Left renal cortex interstitium (tissue), 4 donors: ENCODE results near the gene ASB12. TPM values are rescaled to one million over a fixed set of nuclear protein-coding genes. Genes with fewer than 3 reads are reported as not detected.
"Not testable (repeated sequence)": the region's sequence is repeated elsewhere in the genome, so short reads cannot be mapped to it uniquely, and the experiment has no call there.

Experiments used
- DNase-seq, 4 donors: peaks; one replicate each; pipeline ENCODE4 v3.0.0-alpha.2; 2013; ENCODE audit warnings: low read depth in 4 of 4, low spot score in 2 of 4, missing footprints in 1 of 4
- polyA plus RNA-seq, 4 donors: library from polyadenylated mRNA; unstranded; fragments of 120-200 nt; gene quantifications; one replicate each; pipeline ENCODE4 v1.2.1, GENCODE V29; 2013; ENCODE audit not compliant: insufficient read length in 4 of 4

Gene ASB12, protein sequence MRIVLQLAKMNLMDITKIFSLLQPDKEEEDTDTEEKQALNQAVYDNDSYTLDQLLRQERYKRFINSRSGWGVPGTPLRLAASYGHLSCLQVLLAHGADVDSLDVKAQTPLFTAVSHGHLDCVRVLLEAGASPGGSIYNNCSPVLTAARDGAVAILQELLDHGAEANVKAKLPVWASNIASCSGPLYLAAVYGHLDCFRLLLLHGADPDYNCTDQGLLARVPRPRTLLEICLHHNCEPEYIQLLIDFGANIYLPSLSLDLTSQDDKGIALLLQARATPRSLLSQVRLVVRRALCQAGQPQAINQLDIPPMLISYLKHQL
- polyA plus RNA-seq, result under 1 TPM; 0.32 to 0.96 (median 0.63) TPM

DNA sequence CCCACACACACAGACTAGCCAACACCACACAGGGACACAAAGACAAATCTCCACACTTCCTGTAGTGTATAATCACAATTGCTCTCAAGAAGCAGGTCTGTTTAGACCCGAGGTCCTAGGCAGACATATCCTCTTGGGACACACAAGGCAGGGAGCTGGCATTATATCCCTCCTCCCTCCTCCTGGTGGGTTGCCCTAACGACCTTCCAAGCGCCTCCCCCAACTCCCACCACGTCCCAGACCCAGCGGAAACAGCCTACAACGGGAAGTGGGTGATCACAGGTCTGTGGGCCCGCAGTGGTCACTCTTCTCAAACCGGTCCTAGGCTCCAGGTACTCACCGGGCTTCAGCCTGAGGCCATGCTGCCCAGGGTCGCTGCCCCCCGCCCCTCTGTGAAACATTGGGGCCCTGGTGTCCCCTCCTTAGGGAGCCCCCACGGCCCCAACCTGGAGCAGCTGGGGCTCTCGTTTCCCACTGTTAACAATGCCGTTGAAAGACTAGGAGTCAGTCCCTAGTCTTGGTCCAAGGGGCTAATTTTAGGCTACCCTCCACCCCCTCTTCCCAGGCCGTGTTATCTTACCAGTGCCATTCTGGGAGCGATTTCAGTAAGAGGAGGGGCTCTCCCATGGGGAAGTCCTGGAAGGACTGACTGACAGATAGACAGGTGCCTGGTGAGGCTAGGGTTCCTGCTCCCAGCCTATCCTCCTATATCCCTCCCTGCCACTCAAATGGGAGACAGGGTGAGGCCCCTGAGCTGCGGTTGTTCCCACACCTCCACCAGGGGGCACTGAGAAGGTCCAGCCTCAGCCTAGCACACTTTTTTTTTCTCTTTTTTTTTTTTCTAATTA, at the start of gene ASB12:
Gene ASB12, minus strand, starts transcription at position 485 of the 848 bp plus-strand sequence. CDS start 4,957 bp downstream, outside the sequence.
- DNase-seq, result no peak

DNA sequence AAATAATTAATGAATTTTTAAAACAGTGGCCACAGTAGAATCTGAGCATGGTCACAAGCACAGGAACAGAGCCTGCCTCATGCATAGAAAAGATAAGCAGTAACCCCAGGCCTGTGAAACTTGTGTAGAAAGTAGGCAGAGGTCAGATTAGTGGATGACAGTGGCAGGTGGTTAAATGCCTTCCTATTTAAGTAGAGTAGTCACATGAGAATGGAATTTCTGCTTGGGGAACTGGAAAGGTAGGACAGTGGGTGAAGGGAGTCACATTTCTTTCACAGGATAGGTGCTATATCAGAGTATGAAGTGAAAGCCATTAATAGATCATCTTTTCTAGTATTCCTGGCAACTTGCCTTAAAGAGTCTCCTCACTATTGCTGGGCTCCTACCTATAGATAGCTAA, 34.9 kb upstream of the ASB12 start:
- DNase-seq, result no peak

DNA sequence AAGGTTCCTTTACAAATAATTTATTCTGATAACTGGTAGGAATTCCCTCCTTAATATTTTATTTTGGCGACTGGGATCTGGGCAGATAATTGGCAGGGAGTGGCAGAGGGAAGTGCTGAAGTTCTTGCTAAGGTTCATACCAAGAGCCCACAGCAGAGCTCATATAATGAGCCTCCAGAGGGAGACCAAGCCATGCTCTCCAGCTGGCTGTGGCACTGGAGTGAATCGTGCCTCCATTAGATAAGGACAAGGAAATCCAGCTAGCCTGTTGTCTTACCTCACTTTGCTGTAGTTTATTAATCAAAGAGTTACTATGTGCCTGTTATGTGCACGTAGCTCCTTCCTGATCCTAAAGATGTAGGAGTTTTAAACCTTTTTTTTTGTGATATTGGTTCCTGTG, 1.3 kb downstream of the ASB12 start:
- no peak for DNase-seq

DNA sequence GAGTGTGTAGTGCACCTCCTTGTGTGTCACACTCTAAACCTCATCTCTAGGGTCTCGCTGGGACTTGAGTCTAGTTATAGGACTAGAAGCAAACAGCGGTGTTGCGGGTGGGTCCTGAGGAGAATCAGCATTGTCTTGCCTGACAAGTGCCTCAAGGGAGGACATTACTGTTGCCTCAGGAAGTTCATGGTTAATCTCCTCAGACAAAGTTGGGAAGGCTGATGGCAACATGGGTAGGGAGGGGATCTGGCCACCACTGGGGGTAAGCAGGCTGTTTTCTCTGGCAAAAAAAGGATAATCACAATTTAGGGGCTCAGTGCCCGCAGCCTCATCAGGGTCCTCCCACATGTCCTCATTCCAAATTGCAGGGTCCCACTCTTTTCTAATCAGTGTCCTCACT, 12.4 kb downstream of the ASB12 start:
- no peak for DNase-seq

DNA sequence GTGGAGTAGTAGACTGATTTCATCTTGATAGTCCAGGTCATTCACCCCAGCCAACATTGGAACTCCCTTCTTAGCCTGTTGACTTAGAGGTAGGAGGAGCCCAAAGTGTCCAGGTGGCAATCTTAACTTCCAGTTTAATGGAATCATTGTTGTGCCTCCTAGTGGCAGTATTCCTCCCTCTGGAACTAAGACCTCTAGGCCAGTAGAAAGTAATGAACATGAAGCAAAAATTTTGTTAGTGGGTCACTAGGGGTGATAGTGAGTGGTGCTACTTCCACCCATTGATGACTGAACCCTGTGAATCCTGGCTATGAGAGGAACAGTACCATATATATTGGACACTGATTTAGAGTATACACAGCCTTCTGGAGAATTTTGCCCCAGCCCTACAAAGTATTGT, 16.4 kb downstream of the ASB12 start:
- DNase-seq, result not testable (repeated sequence)

DNA sequence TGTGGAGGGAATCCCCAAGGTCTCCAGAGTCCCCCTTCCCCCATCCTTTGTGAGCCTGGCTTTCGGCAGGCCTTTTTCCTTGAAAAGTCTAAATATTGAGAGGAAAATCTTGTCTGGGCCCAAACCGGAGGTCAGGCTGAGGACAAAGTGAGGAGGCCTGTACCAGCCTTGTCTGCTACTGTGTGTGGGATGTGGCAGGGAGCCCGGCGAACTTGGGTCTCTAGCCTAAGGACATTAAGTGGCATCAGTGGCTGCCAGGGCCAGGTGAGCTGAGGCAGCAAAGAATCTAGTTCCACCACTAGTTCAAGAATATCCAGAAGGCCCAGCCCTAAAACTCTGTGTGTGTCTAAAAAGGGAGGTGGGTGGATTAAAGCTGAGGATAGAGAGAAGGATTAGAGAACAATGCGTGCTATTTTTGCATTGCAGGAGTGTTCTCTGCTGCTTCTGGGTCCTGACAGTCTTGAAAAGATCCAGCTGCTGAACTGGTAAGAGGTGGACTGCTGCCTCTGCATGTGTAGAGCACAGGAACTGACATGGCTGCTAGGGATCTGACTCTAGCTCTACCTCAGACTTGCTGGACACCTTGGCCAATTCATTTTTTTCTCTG, 23.7 kb downstream of the ASB12 start:
- peak in 1 of 4 donors; percentile 13 for DNase-seq

DNA sequence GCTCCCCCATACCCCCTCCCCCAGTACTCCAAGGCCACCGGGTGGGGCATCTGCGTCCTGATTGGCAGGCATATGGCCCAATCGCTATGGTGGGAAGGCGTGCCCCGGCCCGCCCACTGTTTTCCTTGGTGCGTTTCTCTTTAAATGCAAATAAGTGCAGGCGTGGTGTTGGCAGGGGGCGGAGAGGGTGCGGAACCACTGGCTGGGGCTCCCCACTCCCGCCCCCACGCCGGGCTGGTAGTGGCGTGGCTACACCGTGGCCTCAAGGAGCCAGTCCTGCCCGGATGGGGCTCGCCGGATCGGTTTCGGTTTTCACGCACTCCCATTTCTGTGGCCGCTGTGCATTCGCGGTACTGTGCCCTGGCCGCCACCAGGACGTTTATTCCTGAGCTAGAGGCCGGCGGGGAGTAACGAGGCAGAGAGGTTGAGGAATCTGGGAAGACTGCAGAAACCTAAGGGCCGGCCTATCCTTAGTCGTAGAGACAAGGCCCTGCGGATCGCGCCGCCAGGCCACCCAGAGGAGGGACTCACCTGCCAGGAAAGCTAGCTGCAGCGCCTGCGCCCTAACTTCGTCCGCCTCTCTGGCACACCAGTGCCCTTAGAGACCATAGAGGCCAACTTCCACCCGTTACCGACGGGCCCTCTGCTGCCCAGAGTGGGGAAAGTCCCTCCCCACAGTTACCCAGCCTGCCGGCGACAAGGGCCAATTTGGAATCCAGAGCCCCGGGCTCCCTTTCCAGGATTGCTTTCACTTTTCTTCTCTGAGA, 24.5 kb downstream of the ASB12 start:
- peak; percentile 79 to 88 (median 80) for DNase-seq

DNA sequence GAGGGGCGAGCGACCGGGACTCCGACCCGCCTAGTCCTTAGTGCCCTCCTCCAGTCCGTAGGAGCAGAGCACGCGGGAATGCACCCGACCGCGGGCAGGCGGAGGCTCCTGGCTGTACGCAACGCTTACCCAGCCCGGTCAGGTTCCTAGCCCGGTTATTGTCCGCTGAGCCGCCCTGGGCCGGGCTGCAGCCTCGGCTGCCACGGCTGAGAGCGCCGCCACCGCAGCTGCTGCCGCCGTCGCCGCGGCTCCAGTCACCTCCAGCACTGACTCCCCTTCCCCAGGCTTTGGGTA, 25.0 kb downstream of the ASB12 start, which contains the start of gene AMER1:
Gene AMER1, minus strand, starts transcription at position 268 of the 294 bp plus-strand sequence. CDS start 12,422 bp downstream, outside the sequence.
- DNase-seq, result no peak

DNA sequence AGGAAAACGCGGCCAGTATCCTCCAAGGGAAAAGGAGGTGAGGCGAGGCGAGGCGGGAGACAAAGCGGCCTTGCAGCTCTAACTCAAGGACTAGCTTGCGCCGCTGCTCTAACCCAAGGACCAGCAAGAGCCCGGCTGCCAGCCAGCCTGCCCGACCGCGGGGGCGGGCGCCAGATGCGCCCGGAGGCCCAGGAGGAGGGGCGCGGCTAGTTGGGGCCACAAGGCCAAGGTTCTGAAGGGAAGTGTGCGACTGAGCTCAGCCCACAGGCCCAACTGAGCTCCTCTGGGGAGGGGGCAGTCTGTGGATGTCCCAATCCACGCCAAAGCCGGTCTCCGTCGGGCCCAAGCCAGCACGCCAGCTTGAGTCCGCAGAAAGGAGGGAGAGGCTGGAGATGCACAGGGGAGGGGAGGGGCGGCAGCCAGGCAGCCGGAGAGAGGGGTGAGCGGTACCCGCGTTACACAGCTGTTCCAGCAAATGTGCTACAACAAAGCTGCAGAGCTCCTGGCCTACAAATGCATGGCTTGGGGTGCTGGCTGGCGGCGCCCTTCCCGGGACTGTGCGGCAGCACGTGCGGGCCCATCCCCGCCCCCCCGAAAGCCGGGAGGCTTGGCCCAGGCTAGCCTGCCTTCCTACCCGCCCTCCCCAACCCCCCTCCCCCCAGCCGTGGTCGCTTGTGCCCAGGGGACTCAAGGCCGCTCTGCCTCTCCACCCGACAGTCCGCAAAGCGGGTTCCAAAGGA, 25.5 kb downstream of the ASB12 start:
- peak in 1 of 4 donors; percentile 18 for DNase-seq

DNA sequence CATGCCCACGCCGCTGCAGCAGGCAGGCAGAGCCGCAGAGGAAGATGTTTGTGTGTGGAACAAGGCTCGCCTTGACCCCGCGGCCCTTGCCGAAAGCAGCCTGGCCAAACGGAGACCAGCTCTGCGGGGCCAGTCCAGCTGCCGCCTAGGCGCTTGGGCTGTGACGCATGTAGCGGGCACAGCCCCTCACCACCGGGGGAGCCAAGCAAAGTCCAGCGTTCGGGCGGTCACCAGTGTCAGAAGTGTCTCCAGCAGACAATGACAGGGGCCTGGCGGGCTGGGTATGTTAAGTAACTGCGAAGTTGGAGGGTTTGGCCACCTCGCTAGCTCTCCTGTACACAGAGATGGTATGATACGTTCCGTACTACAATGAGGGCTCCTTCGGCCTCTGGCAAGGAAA, 26.2 kb downstream of the ASB12 start:
- no peak for DNase-seq

DNA sequence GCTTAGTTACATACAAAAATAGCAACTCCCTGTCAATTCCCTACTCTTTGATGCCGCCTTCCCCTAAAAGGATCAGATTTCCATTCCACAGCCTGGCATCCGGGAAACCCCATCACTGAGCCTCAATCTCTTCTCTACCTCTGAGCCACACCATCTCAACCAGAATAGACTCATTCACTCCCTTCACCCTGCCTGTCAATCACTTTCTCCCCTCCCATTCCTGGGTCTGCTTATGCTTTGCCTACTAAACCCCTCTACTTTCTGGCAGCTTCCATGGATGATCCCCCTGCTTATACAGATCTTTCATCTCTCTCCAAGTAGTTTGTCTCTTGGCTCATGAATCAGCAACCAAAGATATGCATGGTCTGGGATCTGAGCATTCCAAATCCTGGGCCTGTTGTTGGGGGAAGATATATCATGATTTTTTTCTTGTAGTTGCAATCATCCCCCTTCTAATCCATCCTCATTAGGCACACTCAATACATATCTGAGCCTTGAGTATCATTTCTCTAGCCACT, 27.5 kb downstream of the ASB12 start:
- DNase-seq, result no peak

DNA sequence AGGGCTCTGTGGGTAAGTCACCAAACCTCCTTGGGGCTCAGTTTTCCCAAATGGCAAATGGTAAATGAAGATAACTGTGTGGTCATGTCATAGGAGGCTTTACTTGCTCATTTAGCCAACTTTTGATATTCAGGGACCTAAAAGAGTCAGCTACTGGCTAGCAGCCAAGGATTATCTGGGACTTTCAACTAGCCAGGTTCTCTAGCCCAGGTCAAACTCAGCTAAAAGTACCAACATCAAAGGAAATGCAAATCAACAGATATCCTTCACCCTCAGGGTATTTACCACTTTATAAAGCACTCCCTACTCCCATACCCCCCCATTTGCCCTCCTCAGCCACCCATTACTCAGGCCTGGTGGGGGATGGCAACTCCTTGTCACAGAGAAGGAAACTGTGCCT, 32.4 kb downstream of the ASB12 start:
- DNase-seq, result no peak

DNA sequence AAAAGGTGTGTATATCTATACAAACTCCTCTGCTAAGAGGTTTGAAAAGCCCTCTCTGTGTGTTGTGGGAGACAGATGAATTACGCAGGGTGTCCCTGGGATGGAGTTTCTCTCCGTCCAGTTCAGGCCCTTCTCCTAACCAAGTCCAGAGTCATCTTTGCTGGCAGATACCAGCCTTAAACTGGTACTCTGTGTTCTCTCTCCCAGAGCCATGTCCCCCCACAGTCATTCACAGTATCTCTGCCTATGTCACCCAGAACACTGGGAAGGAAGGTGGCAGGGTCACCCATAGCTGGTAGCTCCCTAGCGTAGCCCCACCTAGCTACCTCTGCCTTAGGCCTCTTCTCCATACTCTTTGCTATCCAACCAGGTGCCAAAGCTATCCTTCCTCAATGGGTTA, 33.8 kb downstream of the ASB12 start:
- DNase-seq, result no peak

DNA sequence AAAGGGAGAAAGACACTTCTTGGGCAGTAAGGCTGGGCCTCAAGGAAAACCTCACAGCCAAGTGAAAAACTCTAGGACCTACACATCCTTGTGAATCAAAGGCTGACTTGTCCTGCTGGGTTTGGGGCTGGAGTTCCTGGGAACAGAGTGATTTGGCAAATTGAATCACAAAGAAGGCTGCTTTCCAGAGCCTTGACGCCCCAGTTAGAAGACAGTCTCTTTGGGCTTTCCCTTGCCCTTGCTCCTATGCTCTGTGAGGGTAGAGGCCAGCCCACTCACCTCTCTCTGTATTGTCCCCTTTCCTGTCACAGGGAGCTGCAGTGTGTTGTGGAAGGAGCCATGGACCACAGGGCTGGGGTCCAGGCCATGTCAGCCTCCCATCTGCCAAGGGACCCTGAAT, 34.5 kb downstream of the ASB12 start:
- no peak for DNase-seq

DNA sequence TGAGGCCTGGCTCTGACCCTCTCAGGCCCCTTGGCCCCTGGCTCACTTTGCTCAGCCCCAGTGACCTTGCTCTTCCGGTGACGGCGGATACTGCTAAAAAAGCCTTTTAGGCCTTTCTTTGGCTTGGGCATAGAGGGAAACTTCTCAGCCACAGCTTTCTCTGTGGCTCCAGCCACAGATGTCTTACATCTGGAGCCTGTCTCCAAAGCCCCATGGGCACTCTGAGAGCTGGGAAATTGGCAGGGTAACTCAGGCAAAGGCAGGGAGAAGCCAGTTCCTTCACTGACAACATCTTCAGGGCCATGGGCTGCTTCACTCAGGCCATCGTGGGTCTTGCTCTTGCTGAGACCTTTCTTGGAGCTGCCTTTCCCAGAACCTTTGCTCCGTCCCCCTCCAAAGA, 37.7 kb downstream of the ASB12 start:
- DNase-seq, result no peak

DNA sequence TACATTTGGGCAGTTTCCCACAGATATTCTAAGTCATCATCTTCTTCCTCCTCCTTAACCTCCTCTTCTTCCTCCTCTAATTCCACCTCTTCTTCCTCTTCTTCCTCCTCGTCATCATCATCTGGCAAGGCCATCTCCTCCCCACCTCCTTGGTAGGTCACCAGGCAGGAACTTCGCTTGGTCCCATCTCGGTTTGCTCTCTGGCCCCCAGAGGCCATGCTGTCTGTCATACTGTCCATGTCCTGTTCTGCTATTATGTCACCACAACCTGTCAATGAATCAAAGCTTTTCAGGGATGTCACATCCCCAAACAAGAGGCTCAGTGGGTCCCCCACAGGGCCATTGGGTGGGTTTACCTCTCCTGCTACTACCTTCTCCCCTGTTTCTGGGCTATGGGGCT, 38.4 kb downstream of the ASB12 start:
- DNase-seq, result no peak

DNA sequence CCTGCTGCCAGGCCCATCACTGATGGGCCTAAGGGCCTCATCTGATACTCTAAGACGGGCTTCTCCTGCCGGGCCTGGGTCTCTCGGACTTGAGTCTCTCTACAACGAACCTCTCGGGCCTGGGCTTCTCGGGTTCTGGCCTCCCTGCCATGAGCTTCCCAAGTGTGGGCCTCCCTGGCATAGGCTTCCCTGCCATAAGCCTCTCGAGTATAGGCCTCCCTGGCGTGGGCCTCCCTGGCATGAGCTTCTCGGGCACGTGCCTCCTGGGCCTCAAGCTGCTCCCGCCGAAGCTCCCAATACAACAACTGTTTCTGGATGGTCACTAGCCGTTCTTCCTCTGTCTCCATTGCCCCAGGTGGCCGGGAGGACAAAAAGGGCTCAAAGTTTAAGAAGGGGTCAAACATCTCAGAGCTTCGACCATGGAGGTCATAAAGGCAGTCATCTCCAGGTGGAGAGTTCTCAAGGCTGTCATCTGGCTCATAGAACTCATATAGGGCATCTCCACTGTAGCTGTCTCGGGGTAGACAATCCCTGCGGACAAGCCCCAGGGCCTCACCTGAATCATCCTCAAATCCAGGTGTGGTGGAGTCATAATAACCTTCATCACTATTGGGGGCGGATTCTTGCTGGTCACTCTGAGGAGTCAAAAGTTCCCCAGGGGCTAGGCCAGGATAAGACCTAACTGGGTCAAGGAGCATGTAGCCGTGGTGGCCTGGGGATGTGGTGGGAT, 39.0 kb downstream of the ASB12 start:
- no peak for DNase-seq

DNA sequence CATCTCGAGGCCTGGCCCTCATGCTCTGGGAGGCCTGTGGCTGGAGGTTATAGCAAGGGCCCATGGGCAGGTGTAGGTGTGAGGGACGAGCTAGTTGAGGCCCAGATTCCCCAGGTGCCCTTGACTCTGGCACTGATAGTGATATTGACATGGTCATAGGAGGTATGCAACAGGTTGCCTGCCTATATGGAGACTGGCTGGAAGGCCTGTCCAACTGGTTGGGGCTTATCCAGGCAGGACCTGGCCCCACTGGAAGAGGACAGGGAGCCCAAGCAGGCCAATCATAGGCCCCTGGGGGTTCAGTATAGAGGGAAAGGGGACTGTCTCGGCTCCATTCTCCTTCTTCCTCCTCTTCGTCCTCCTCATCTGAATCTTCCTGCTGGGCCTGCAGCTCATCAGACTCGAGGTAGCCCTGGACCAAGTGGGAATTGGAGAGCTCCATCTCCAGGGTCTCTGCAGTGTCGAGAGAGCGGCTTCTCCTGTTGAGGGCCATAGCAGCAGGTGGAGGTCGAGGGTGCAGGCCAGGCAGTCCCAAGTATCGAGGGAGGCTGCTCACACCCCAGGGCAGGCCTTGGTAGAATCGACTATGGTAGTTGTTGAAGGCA, 40.2 kb downstream of the ASB12 start:
- DNase-seq, result no peak

DNA sequence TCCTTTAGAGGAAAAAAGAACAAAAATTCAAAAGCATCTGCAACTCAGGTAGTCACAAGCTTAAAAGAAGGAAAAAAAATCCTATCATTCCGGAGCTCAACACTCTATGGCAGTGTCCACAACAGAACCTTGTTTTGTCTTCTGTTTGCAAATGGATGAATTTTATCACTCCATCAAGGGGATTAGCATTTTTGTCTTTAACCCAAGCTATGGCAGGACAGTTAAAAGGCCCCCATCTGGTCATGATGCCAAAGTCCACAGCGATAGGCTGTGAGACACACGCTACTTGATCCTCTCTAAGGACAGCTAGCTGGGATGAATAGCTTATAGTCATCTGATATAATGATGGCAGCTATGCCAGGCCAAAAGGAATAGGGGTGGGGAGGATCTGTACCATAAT, 41.5 kb downstream of the ASB12 start:
- no peak for DNase-seq
